ENCODE measurements around the gene HRH3. TPM values are rescaled to one million over a fixed set of nuclear protein-coding genes. Genes with fewer than 3 reads are reported as not detected.

HRH3 gene
- total RNA-seq, 1 donor from 2014 or later: not detected

GRCh38 chr20:62186887-62187866 lies 32.9 kb downstream of the HRH3 start:
- Histone ChIP-seq H3K9me3 (replicated peaks) (no peaks in the 10 kb centered on the region), H3K27me3 (ENCODE audit: low read depth) (no peaks in the 10 kb centered on the region), H3K36me3 (peaks cover 19% of the 10 kb centered on the region), H3K4me1 (peaks cover 59% of the 10 kb centered on the region), H3K4me3 (no peak overlapping the region), H3K27ac (replicated peaks) (peak overlapping the region; percentile 67)
- intact Hi-C loops (cut with micrococcal nuclease): no loop called here
- TF ChIP-seq CTCF (IDR thresholded peaks at IDR 0.05; ENCODE audit: borderline replicate concordance): no peak
- DNase-seq: no peak

GRCh38 chr20:62186096-62186426 lies 34.0 kb downstream of the HRH3 start:
- peaks cover 55% of the 10 kb centered on the region for H3K4me1 ChIP-seq
- no peak overlapping the region for H3K27ac ChIP-seq (replicated peaks)
- H3K9me3 ChIP-seq (replicated peaks): no peaks in the 10 kb centered on the region
- H3K4me3 ChIP-seq: no peak overlapping the region
- H3K36me3 ChIP-seq: peaks cover 23% of the 10 kb centered on the region
- H3K27me3 ChIP-seq (ENCODE audit: low read depth): no peaks in the 10 kb centered on the region
- no peak for DNase-seq
- intact Hi-C loops (cut with micrococcal nuclease): no loop called here
- TF ChIP-seq CTCF (IDR thresholded peaks at IDR 0.05; ENCODE audit: borderline replicate concordance): no peak

GRCh38 chr20:62183426-62184142 lies 36.5 kb downstream of the HRH3 start:
- TF ChIP-seq CTCF (IDR thresholded peaks at IDR 0.05; ENCODE audit: borderline replicate concordance): no peak

GRCh38 chr20:62182469-62183425 lies 37.3 kb downstream of the HRH3 start, which contains the start of gene MTG2:
TSS of gene MTG2 (plus strand) at chr20:62183028. CDS start at chr20:62193421, 10,393 bp downstream.
- Histone ChIP-seq H3K9me3 (replicated peaks) (no peaks in the 10 kb centered on the region), H3K27ac (replicated peaks) (peak within 1 kb of the TSS; percentile 97), H3K36me3 (peaks cover 28% of the 10 kb centered on the region), H3K4me1 (peaks cover 45% of the 10 kb centered on the region), H3K4me3 (peak within 1 kb of the TSS; percentile 95), H3K27me3 (ENCODE audit: low read depth) (no peaks in the 10 kb centered on the region)
- DNase-seq: peak; percentile 94
- intact Hi-C loops (cut with micrococcal nuclease): no loop called here
- peak; percentile 23 for TF ChIP-seq CTCF (IDR thresholded peaks at IDR 0.05; ENCODE audit: borderline replicate concordance)

More at GRCh38 chr20:62183426-62184142, 36.5 kb downstream of the HRH3 start:
- Histone ChIP-seq H3K27me3 (ENCODE audit: low read depth) (no peaks in the 10 kb centered on the region), H3K4me1 (peaks cover 49% of the 10 kb centered on the region), H3K4me3 (peak overlapping the region; percentile 95), H3K9me3 (replicated peaks) (no peaks in the 10 kb centered on the region), H3K27ac (replicated peaks) (peak overlapping the region; percentile 97), H3K36me3 (peaks cover 27% of the 10 kb centered on the region)
- no peak for DNase-seq
- intact Hi-C loops (cut with micrococcal nuclease): no loop called here

- peak overlapping the region; percentile 97 for H3K27ac ChIP-seq (replicated peaks)
- H3K27me3 ChIP-seq (ENCODE audit: low read depth): no peaks in the 10 kb centered on the region
- H3K9me3 ChIP-seq (replicated peaks): no peaks in the 10 kb centered on the region
- TF ChIP-seq CTCF (IDR thresholded peaks at IDR 0.05; ENCODE audit: borderline replicate concordance): no peak
- H3K36me3 ChIP-seq: peaks cover 28% of the 10 kb centered on the region
- no peak for DNase-seq
- peak overlapping the region; percentile 95 for H3K4me3 ChIP-seq
- intact Hi-C loops (cut with micrococcal nuclease): no loop called here
- peaks cover 35% of the 10 kb centered on the region for H3K4me1 ChIP-seq
These were observed 38.3 kb downstream of the HRH3 start for GRCh38 chr20:62181808-62182207.

Data from left ventricle myocardium inferior (tissue), 1 donor.